CD4-positive, alpha-beta T cell treated with Interleukin-21 for 1 hour (primary cell): Measurements from ENCODE around the gene SUCNR1.
"Not testable (repeated sequence)": the region's sequence is repeated elsewhere in the genome, so short reads cannot be mapped to it uniquely, and the experiment has no call there.

Experiments
- DNase-seq: peaks from one replicate; pipeline ENCODE4 v3.0.0-alpha.2; 2020

Gene SUCNR1

GRCh38 chr3:151871639-151872468, 1.6 kb upstream of the SUCNR1 start:
- peak; percentile 27 for DNase-seq

GRCh38 chr3:151874079-151874478, 636 bp downstream of the SUCNR1 start:
- not testable (repeated sequence) for DNase-seq

GRCh38 chr3:151875759-151876158, 2.3 kb downstream of the SUCNR1 start:
- no peak for DNase-seq

GRCh38 chr3:151877269-151877668, 3.8 kb downstream of the SUCNR1 start:
- no peak for DNase-seq

- DNase-seq = no peak
Observed at GRCh38 chr3:151878465-151878864, 5.0 kb downstream of the SUCNR1 start.

- no peak for DNase-seq
Observed at GRCh38 chr3:151879037-151879436, 5.6 kb downstream of the SUCNR1 start.

GRCh38 chr3:151879679-151880415, 6.4 kb downstream of the SUCNR1 start:
- no peak for DNase-seq

- no peak for DNase-seq
Observed at GRCh38 chr3:151880416-151880690, 6.9 kb downstream of the SUCNR1 start.

GRCh38 chr3:151881137-151881536, 7.7 kb downstream of the SUCNR1 start:
- no peak for DNase-seq

- not testable (repeated sequence) for DNase-seq
Observed at GRCh38 chr3:151885397-151885796, 12.0 kb downstream of the SUCNR1 start.

GRCh38 chr3:151887450-151888211, 14.2 kb downstream of the SUCNR1 start:
- not testable (repeated sequence) for DNase-seq

GRCh38 chr3:151890721-151891141, 17.3 kb downstream of the SUCNR1 start:
- peak; percentile 14 for DNase-seq

- DNase-seq = no peak
Observed at GRCh38 chr3:151891721-151892120, 18.3 kb downstream of the SUCNR1 start.

GRCh38 chr3:151894219-151894618, 20.8 kb downstream of the SUCNR1 start:
- no peak for DNase-seq

- DNase-seq = peak; percentile 19
Observed at GRCh38 chr3:151895478-151896241, 22.2 kb downstream of the SUCNR1 start.

- no peak for DNase-seq
Observed at GRCh38 chr3:151896246-151897012, 23.0 kb downstream of the SUCNR1 start.

GRCh38 chr3:151898121-151898520, 24.7 kb downstream of the SUCNR1 start:
- not testable (repeated sequence) for DNase-seq

- DNase-seq = not testable (repeated sequence)
Observed at GRCh38 chr3:151898564-151899261, 25.3 kb downstream of the SUCNR1 start.

GRCh38 chr3:151899996-151900395, 26.6 kb downstream of the SUCNR1 start:
- no peak for DNase-seq

GRCh38 chr3:151900460-151900859, 27.0 kb downstream of the SUCNR1 start:
- no peak for DNase-seq
